ENCODE data around the gene ALOXE3. TPM values are rescaled to one million over a fixed set of nuclear protein-coding genes. Genes with fewer than 3 reads are reported as not detected.
A peak's percentile ranks its signal among the peaks of the same experiment; 100 is the strongest.

The ALOXE3 gene
- total RNA-seq, 2 donors from 2014 or later = not detected

- TF ChIP-seq, protein P1, sequence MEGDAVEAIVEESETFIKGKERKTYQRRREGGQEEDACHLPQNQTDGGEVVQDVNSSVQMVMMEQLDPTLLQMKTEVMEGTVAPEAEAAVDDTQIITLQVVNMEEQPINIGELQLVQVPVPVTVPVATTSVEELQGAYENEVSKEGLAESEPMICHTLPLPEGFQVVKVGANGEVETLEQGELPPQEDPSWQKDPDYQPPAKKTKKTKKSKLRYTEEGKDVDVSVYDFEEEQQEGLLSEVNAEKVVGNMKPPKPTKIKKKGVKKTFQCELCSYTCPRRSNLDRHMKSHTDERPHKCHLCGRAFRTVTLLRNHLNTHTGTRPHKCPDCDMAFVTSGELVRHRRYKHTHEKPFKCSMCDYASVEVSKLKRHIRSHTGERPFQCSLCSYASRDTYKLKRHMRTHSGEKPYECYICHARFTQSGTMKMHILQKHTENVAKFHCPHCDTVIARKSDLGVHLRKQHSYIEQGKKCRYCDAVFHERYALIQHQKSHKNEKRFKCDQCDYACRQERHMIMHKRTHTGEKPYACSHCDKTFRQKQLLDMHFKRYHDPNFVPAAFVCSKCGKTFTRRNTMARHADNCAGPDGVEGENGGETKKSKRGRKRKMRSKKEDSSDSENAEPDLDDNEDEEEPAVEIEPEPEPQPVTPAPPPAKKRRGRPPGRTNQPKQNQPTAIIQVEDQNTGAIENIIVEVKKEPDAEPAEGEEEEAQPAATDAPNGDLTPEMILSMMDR (IDR thresholded peaks at IDR 0.05) = no peak
- Histone ChIP-seq H3K4me1 (ENCODE audit: control insufficient read depth in 1 of 2, low read depth in 2 of 2) (peaks cover 37 to 50% of the 10 kb centered on the region in 2 donors), H3K27ac (peak overlapping the region in 1 of 2 donors; percentile 39), H3K9me3 (no peaks in the 10 kb centered on the region), H3K27me3 (replicated peaks; ENCODE audit: insufficient read depth) (no peaks in the 10 kb centered on the region), H3K36me3 (no peaks in the 10 kb centered on the region), H3K4me3 (peak overlapping the region; percentile 80)
- ATAC-seq (ENCODE audit: insufficient number of reproducible peaks, low FRiP score, low read depth) = no peak
- DNase-seq (ENCODE audit: low spot score) = no peak
Observed at GRCh38 chr17:8125947-8126490, 7.7 kb upstream of the ALOXE3 start.

- H3K36me3 ChIP-seq = no peaks in the 10 kb centered on the region
- peak overlapping the region; percentile 80 for H3K4me3 ChIP-seq
- H3K4me1 ChIP-seq (ENCODE audit: control insufficient read depth in 1 of 2, low read depth in 2 of 2) = peaks cover 41 to 57% of the 10 kb centered on the region in 2 donors
- no peaks in the 10 kb centered on the region for H3K9me3 ChIP-seq
- TF ChIP-seq, protein P1 (IDR thresholded peaks at IDR 0.05) = no peak
- H3K27ac ChIP-seq = no peak overlapping the region
- ATAC-seq (ENCODE audit: insufficient number of reproducible peaks, low FRiP score, low read depth) = peak; percentile 29
- no peaks in the 10 kb centered on the region for H3K27me3 ChIP-seq (replicated peaks; ENCODE audit: insufficient read depth)
- peak; percentile 50 for DNase-seq (ENCODE audit: low spot score)
Observed at GRCh38 chr17:8125154-8125946, 7.0 kb upstream of the ALOXE3 start.

DNA sequence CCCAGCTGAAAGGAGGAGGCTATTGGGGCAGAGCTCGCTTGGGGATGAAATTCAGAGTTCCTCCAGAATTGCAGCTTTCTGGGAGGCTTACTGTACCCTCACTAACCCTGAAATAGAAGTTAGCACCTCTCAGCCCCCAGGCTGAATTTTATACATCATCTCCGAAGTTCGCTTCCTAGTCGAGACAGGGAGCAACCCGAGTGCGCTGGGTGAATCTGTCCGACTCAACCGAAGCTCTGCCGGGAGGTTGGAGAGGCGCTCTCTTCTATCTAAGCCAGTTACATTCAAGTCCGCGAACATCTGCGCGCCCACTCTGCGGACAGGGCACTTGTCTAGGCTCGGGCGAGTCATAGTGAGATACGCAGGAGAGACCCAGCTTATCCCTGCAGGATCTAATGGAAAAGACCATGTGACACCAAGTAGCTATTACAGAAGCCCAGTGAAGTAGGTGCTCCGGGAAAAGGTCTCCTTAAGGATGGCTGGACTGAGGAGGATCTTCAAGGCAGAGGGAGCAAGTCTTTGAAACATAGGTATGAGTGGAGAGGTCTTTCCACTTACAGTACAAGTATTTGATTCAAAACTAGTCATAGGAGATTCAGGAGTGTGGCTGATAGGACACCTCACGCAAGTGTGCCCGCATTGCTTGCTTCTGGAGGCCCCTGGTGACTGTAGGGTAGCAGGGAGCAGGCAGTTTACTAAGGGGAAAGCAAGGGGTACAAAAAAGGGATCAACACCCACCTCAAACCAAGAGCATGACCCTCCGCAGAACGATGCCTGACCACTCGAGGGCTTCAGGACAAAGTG lies 6.2 kb upstream of the ALOXE3 start:
- H3K4me1 ChIP-seq (ENCODE audit: control insufficient read depth in 1 of 2, low read depth in 2 of 2) = peaks cover 44 to 58% of the 10 kb centered on the region in 2 donors
- DNase-seq (ENCODE audit: low spot score) (no peak), ATAC-seq (ENCODE audit: insufficient number of reproducible peaks, low FRiP score, low read depth) (no peak)
- H3K9me3 ChIP-seq = no peaks in the 10 kb centered on the region
- peak overlapping the region; percentile 80 for H3K4me3 ChIP-seq
- no peak overlapping the region for H3K27ac ChIP-seq
- TF ChIP-seq, protein P1 (IDR thresholded peaks at IDR 0.05) = no peak
- no peaks in the 10 kb centered on the region for H3K36me3 ChIP-seq
- no peaks in the 10 kb centered on the region for H3K27me3 ChIP-seq (replicated peaks; ENCODE audit: insufficient read depth)

- no peaks in the 10 kb centered on the region for H3K9me3 ChIP-seq
- H3K4me3 ChIP-seq = peak within 1 kb of the TSS; percentile 80
- no peaks in the 10 kb centered on the region for H3K36me3 ChIP-seq
- H3K27me3 ChIP-seq (replicated peaks; ENCODE audit: insufficient read depth) = no peaks in the 10 kb centered on the region
- peaks cover 44 to 58% of the 10 kb centered on the region in 2 donors for H3K4me1 ChIP-seq (ENCODE audit: control insufficient read depth in 1 of 2, low read depth in 2 of 2)
- DNase-seq (ENCODE audit: low spot score) (no peak), ATAC-seq (ENCODE audit: insufficient number of reproducible peaks, low FRiP score, low read depth) (no peak)
- H3K27ac ChIP-seq = no peak within 1 kb of the TSS
- TF ChIP-seq, protein P1 (IDR thresholded peaks at IDR 0.05) = no peak
Observed at GRCh38 chr17:8123695-8124349, 5.5 kb upstream of the ALOXE3 start, which contains the start of gene HES7. Gene HES7, minus strand, starts transcription at chr17:8124106. Its CDS starts 22 bp downstream, at chr17:8124084.
